ENCODE data around the gene SUCLG1. TPM values are rescaled to one million over a fixed set of nuclear protein-coding genes. Genes with fewer than 3 reads are reported as not detected.
"Not testable (repeated sequence)": the region's sequence is repeated elsewhere in the genome, so short reads cannot be mapped to it uniquely, and the experiment has no call there.

Gene SUCLG1
- total RNA-seq, 4 donors from 2014 or later = 62.7 to 85.8 (median 74.5) TPM

GRCh38 chr2:84472856-84473565 lies 13.9 kb upstream of the SUCLG1 start:
- H3K36me3 ChIP-seq = no peaks in the 10 kb centered on the region
- peaks cover 0 to 31% (median 0%) of the 10 kb centered on the region in 3 donors for H3K9me3 ChIP-seq
- ATAC-seq = no peak
- H3K27me3 ChIP-seq = no peaks in the 10 kb centered on the region
- 87 to 88% methylated on average over 4 to 6 of the region's 6 CpGs for WGBS, 2 donors (ENCODE audit: low coverage in 1 of 2)
- TF ChIP-seq POLR2A (IDR thresholded peaks at IDR 0.05) = no peak
- TF ChIP-seq CTCF (IDR thresholded peaks at IDR 0.05) = no peak
- TF ChIP-seq POLR2AphosphoS5 (IDR thresholded peaks at IDR 0.05) = no peak
- no peak for TF ChIP-seq EP300 (IDR thresholded peaks at IDR 0.05)
- no peak overlapping the region for H3K27ac ChIP-seq
- H3K4me1 ChIP-seq = no peaks in the 10 kb centered on the region
- H3K4me3 ChIP-seq = no peak overlapping the region

DNA sequence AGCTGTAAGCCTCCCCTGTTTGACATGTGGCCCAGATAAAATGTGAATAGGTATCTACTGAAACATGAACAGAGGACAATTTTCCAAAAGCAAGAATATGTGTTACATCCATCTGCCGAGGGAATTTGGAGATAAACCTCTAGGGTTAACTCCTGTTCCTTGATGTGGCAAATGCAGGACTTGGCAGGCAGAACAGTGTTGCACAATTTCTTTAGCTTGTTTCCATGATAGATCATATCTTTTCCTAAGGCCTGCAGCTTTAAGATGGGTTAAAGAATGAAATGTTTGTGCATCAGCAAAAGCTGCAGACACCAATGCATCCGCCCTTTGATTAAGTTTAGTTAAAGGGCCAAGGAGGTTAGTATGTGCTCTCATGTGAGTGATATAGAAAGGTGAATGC lies 13.3 kb upstream of the SUCLG1 start:
- 50 to 80% methylated on average over 2 of the region's 2 CpGs for WGBS, 2 donors (ENCODE audit: low coverage in 1 of 2)
- H3K27ac ChIP-seq, ATAC-seq, H3K36me3 ChIP-seq, H3K4me1 ChIP-seq, H3K4me3 ChIP-seq, H3K27me3 ChIP-seq: not testable (repeated sequence)
- peaks cover 0 to 25% (median 0%) of the 10 kb centered on the region in 3 donors for H3K9me3 ChIP-seq

DNA sequence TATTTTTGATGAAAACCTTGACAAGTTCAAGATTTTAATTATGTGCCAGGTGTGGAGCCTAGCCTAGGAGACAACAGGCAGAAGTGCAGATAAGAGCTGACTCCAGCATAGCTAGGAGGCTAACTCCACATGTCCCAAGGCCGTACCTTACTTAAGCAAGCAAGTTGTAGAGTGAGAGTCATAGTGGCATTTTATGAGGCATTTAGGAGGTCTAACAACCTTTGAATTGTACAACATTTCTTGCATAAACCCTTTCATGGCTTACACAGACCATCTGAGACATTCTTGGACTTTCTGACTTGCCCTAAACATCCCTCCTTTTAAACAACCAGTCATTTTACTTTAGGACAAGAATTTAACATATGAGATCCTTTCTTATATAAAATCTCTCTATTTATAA lies 8.3 kb upstream of the SUCLG1 start:
- H3K36me3 ChIP-seq = no peaks in the 10 kb centered on the region
- H3K4me3 ChIP-seq = no peak overlapping the region
- no peak for ATAC-seq
- TF ChIP-seq CTCF (IDR thresholded peaks at IDR 0.05) (no peak), EP300 (IDR thresholded peaks at IDR 0.05) (no peak), POLR2A (IDR thresholded peaks at IDR 0.05) (no peak), POLR2AphosphoS5 (IDR thresholded peaks at IDR 0.05) (no peak)
- 80 to 88% methylated on average over 1 of the region's 1 CpG for WGBS, 2 donors (ENCODE audit: low coverage in 1 of 2)
- no peak overlapping the region for H3K27ac ChIP-seq
- no peaks in the 10 kb centered on the region for H3K27me3 ChIP-seq
- peaks cover 0 to 16% (median 0%) of the 10 kb centered on the region in 3 donors for H3K9me3 ChIP-seq
- H3K4me1 ChIP-seq = no peaks in the 10 kb centered on the region

GRCh38 chr2:84461310-84461709 lies 2.2 kb upstream of the SUCLG1 start:
- Histone ChIP-seq H3K4me1 (peaks cover 6 to 34% (median 14%) of the 10 kb centered on the region in 3 donors), H3K36me3 (no peaks in the 10 kb centered on the region), H3K27ac (no peak overlapping the region), H3K9me3 (no peaks in the 10 kb centered on the region), H3K27me3 (no peaks in the 10 kb centered on the region), H3K4me3 (no peak overlapping the region)
- TF ChIP-seq CTCF (IDR thresholded peaks at IDR 0.05) = no peak
- no peak for TF ChIP-seq EP300 (IDR thresholded peaks at IDR 0.05)
- TF ChIP-seq POLR2A (IDR thresholded peaks at IDR 0.05) = no peak
- TF ChIP-seq POLR2AphosphoS5 (IDR thresholded peaks at IDR 0.05) = no peak
- no peak for ATAC-seq
- WGBS, 2 donors (ENCODE audit: low coverage in 1 of 2) = 91 to 95% methylated on average over 3 of the region's 3 CpGs

DNA sequence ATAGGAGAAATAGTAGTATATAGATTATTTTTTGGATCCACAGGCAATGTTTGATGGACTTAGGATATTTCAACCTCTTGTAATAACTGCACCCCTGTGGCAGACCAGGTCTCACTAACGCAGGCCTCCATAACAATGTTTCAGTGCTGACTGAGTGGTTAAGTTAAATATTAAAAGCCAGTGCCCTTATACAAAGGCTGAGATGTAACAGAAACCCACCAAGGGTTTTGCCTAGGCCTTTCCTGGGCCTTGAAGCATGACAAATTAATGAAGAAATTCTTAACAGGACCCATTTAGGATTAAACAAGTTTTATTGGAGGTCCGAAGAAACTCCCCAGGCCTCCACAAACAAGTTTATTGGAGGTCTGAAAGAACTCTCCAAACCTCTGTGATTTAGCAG lies 1.6 kb upstream of the SUCLG1 start:
- TF ChIP-seq POLR2A (IDR thresholded peaks at IDR 0.05) (no peak), POLR2AphosphoS5 (IDR thresholded peaks at IDR 0.05) (no peak), CTCF (IDR thresholded peaks at IDR 0.05) (no peak), EP300 (IDR thresholded peaks at IDR 0.05) (no peak)

More for the DNA sequence above, 1.6 kb upstream of the SUCLG1 start:
- no peak for ATAC-seq
- Histone ChIP-seq H3K27ac (no peak overlapping the region), H3K27me3 (no peaks in the 10 kb centered on the region), H3K9me3 (no peaks in the 10 kb centered on the region), H3K4me3 (no peak overlapping the region), H3K36me3 (no peaks in the 10 kb centered on the region), H3K4me1 (peaks cover 6 to 40% (median 14%) of the 10 kb centered on the region in 3 donors)
- 80 to 91% methylated on average over 1 to 2 of the region's 2 CpGs for WGBS, 2 donors (ENCODE audit: low coverage in 1 of 2)

Measured in gastroesophageal sphincter (tissue), 4 donors.